Mammary epithelial cell (primary cell): Measurements from ENCODE around the gene CALHM6.

Experiments
- EZH2 ChIP-seq: IDR thresholded peaks from 2 replicates; pipeline ENCODE4 v1.6.1; 2012; ENCODE audit warnings: low read length, inconsistent platforms, borderline replicate concordance
- TF ChIP-seq, protein P1 (sequence below), 2 donors: IDR thresholded peaks in 1 of 2; conservative IDR thresholded peaks in 1 of 2; 2 replicates each; pipeline ENCODE4 v1.5.1; 2011 to 2012; ENCODE audit warnings: inconsistent platforms in 2 of 2, low read length in 2 of 2, mild to moderate bottlenecking in 2 of 2, control low read depth in 1 of 2, low read depth in 1 of 2; ENCODE audit not compliant: insufficient read depth in 1 of 2; ENCODE audit errors: extremely low read depth in 1 of 2

DNA sequence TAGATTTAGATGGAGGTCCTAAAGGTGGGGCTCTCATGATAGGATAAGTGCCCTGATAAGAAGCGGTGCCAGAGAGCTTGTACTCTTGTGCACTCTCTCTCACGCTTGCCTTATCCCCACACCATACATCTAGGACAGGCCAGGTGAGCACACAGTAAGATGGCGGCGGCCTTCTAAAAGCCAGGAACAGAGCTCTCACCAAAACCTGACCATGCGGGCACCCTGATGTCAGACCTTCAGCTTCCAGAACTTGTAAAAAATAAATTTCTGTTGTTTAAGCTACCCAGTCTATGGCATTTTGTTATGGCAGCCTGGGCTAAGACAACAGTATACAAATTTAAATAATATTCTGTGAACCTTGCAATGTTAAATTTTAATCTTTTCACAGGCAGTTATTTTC, 40.8 kb upstream of the CALHM6 start:
- TF ChIP-seq EZH2: no peak
- TF ChIP-seq, protein P1, sequence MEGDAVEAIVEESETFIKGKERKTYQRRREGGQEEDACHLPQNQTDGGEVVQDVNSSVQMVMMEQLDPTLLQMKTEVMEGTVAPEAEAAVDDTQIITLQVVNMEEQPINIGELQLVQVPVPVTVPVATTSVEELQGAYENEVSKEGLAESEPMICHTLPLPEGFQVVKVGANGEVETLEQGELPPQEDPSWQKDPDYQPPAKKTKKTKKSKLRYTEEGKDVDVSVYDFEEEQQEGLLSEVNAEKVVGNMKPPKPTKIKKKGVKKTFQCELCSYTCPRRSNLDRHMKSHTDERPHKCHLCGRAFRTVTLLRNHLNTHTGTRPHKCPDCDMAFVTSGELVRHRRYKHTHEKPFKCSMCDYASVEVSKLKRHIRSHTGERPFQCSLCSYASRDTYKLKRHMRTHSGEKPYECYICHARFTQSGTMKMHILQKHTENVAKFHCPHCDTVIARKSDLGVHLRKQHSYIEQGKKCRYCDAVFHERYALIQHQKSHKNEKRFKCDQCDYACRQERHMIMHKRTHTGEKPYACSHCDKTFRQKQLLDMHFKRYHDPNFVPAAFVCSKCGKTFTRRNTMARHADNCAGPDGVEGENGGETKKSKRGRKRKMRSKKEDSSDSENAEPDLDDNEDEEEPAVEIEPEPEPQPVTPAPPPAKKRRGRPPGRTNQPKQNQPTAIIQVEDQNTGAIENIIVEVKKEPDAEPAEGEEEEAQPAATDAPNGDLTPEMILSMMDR (conservative IDR thresholded peaks at IDR 0.05 in 1 of 2, IDR thresholded peaks at IDR 0.05 in 1 of 2; ENCODE audit: extremely low read depth in 1 of 2, insufficient read depth in 1 of 2, low read depth in 1 of 2, low read length in 2 of 2): no peak
